Activated CD8-positive, alpha-beta memory T cell treated with anti-CD3 and anti-CD28 coated beads for 36 hours (primary cell): ENCODE results near the gene PKIG. TPM values are rescaled to one million over a fixed set of nuclear protein-coding genes. Genes with fewer than 3 reads are reported as not detected.

Experiments
- CTCF ChIA-PET: fragments of 350-600 bp; sonication (Branson Sonifier 250); formaldehyde crosslinking; loops from one replicate; lab custom pipeline; 2021; ENCODE audit warnings: antibody characterized with exemption; lab: Charles Lee
- POLR2A ChIA-PET: fragments of 350-600 bp; sonication (Branson Sonifier 250); formaldehyde crosslinking; loops from one replicate; lab custom pipeline; 2021; ENCODE audit warnings: antibody characterized with exemption; lab: Charles Lee
- total RNA-seq, 2 experiments: library from RNA; stranded (reverse); gene quantifications; one replicate each; pipeline ENCODE4 v1.2.3, GENCODE V29; 2021

The PKIG gene
- total RNA-seq, 2 experiments from 2014 or later = 4.4 to 4.7 TPM

- POLR2A ChIA-PET = interaction anchor here (0.7 kb wide), 1 partner anchor 282 kb away, joined by 4 read pairs; no protein-coding TSS in a partner anchor
- CTCF ChIA-PET = interaction anchor here (0.6 to 2.4 kb wide), 21 partner anchors 9 to 463 kb away, joined by 3 to 17 read pairs (median 4); partner anchors contain the start of gene FITM2
These were observed 28.1 kb downstream of the PKIG start for GRCh38 chr20:44610313-44610962.

DNA sequence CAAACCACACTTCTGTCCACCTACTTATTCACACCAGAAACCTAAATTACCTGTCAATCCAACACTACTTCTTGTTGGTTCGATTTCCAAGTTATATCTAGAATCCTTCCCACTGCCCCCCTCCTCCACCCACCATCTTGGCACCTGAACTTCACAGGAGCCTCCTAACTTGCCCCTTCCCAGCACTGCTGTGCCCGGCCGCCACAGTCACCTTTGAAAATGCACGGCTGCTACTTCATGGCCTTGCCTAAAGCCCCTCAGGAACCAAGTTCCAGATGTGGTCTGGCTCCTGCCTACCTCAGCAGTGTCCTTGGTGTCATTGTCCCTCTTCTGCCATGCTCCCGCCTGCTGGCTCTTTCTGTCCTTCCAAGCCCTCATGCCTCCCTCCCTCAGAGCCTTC lies 31.2 kb downstream of the PKIG start:
- POLR2A ChIA-PET = no interaction called here

DNA sequence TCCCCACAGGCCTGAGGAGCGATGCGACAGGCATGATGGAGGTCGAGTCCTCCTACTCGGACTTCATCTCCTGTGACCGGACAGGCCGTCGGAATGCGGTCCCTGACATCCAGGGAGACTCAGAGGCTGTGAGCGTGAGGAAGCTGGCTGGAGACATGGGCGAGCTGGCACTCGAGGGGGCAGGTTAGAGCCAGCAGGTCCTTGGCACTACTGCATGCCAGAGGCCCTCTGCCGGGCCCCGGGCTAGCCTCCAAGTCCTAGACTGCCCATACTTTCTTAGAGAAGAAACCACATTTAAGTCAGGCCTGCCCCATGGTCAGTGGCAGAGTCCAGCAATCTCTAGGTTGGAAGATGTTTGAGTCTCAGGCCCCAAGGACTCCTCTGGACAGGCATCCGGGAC lies 32.1 kb downstream of the PKIG start:
- ChIA-PET CTCF (interaction anchor here (0.6 kb wide), 1 partner anchor 108 kb away, joined by 3 read pairs; no protein-coding TSS in a partner anchor), POLR2A (no interaction called here)

More for the DNA sequence above, 31.2 kb downstream of the PKIG start:
- CTCF ChIA-PET = no interaction called here

DNA sequence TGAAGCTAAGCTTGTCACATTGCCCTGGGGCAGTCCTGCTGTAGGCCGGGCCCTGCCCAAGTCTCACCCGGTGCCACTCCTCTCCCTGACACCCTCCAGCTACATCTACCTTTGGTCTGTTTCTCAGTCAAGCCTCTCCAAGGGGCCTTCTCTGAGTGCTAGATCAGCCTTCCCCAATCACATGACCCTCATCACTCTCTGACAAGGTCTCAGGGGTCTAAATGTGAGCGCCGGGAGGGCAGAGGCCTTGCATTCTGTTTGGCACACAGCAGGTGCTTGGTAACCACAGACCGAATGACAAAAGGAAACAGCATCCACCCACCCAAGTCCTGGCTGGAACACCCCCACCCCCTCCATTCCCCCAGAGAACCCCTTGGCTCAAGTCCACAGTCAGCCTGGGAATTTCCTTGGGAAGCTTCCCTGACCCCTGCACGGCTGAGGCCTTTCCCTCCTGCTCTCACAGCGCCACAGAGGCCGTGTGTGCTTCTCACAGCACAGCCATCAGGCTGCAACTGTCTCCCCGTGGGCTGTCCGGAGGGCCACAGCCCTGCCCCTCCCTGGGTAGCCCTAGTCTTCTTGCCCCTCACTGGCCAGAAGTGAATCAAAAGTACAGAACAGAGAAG lies 32.9 kb downstream of the PKIG start:
- CTCF ChIA-PET = no interaction called here
- POLR2A ChIA-PET = no interaction called here

GRCh38 chr20:44615876-44616603 lies 33.7 kb downstream of the PKIG start:
- CTCF ChIA-PET = no interaction called here
- POLR2A ChIA-PET = no interaction called here

DNA sequence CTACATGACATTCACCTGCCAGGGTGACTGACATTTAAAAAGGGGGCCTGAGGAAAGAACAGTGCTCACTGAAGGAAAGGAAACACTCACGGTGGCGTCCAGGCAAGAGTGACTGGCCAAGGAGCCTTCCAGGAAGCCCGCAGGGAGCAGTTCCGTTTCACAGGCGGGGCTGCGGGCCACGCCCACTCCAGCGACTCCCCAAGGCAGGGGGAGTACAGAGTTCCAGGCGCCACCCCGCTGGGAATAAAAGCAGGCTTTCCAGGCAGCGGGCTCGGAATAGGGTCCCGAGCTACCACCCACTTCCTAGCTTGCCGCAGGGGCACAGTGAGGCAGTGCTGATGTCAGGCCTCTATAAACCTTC lies 34.2 kb downstream of the PKIG start:
- CTCF ChIA-PET = interaction anchor here (0.7 kb wide), 1 partner anchor 233 kb away, joined by 3 read pairs; no protein-coding TSS in a partner anchor
- POLR2A ChIA-PET = no interaction called here

- POLR2A ChIA-PET = interaction anchor here (0.8 kb wide), 1 partner anchor 15 kb away, joined by 3 read pairs; no protein-coding TSS in a partner anchor
- CTCF ChIA-PET = interaction anchor here (0.7 to 3.1 kb wide), 5 partner anchors 13 to 401 kb away, joined by 3 to 8 read pairs (median 4); no protein-coding TSS in a partner anchor
These were observed 35.9 kb downstream of the PKIG start for GRCh38 chr20:44618318-44618731.

DNA sequence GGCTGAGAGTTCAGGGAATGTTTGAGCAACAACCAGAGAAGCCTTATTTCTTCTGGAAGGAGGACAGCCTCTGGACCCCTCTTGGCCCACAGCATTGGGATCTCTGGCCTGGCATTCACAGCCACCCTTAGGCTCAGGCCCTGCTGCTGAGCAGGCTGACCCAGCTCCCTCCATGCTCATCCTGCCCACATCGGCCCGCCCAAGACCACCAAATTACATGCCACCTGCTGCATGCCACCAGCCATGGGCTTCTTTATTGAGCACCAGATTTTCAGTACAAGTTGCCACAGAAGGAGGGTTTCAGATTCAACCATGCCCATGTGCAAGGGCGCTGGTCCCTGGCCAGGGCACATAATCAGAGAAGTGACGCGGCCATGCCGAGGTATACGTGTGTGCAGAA lies 36.9 kb downstream of the PKIG start:
- CTCF ChIA-PET = interaction anchor here (0.9 to 3.1 kb wide), 4 partner anchors 9 to 64 kb away, joined by 3 to 8 read pairs (median 4); no protein-coding TSS in a partner anchor
- POLR2A ChIA-PET = no interaction called here

- ChIA-PET CTCF (interaction anchor here (1.4 to 3.1 kb wide), 2 partner anchors 10 to 63 kb away, joined by 5 to 8 read pairs; no protein-coding TSS in a partner anchor), POLR2A (no interaction called here)
These were observed 37.7 kb downstream of the PKIG start for GRCh38 chr20:44620030-44620429.

GRCh38 chr20:44621325-44621724 lies 38.9 kb downstream of the PKIG start:
- CTCF ChIA-PET = no interaction called here
- POLR2A ChIA-PET = no interaction called here

- CTCF ChIA-PET = no interaction called here
- POLR2A ChIA-PET = no interaction called here
These were observed 39.6 kb downstream of the PKIG start for GRCh38 chr20:44621939-44622338.

GRCh38 chr20:44622501-44623270 lies 40.3 kb downstream of the PKIG start:
- ChIA-PET POLR2A (no interaction called here), CTCF (interaction anchor here (0.8 kb wide), 1 partner anchor 12 kb away, joined by 3 read pairs; no protein-coding TSS in a partner anchor)

GRCh38 chr20:44624152-44624551 lies 41.8 kb downstream of the PKIG start:
- ChIA-PET CTCF (no interaction called here), POLR2A (no interaction called here)

- ChIA-PET CTCF (no interaction called here), POLR2A (no interaction called here)
These were observed 42.4 kb downstream of the PKIG start for GRCh38 chr20:44624743-44625271.

- POLR2A ChIA-PET = interaction anchor here (0.5 kb wide), 1 partner anchor 652 kb away, joined by 7 read pairs; no protein-coding TSS in a partner anchor
- CTCF ChIA-PET = no interaction called here
These were observed 43.0 kb downstream of the PKIG start for GRCh38 chr20:44625361-44625760.

DNA sequence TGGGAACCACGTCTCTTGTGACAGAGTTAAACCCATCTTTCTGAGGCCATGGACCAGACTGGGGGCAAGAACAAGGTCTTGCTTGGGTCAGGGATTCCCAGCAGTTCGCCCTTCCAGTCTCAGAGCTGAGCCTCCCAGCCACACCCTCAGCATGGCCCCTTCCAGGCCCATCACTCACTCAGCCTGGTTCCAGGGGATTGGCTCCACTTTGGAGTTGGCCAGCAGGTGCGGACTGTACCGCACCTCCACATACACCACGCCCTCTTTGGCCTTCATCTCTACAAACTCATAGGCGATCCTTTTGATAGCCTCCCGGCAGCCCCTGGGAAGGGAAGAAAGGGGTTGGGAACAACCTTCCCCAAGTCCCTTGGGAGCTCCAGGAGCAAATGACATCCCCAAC lies 43.9 kb downstream of the PKIG start:
- CTCF ChIA-PET = no interaction called here
- POLR2A ChIA-PET = no interaction called here

DNA sequence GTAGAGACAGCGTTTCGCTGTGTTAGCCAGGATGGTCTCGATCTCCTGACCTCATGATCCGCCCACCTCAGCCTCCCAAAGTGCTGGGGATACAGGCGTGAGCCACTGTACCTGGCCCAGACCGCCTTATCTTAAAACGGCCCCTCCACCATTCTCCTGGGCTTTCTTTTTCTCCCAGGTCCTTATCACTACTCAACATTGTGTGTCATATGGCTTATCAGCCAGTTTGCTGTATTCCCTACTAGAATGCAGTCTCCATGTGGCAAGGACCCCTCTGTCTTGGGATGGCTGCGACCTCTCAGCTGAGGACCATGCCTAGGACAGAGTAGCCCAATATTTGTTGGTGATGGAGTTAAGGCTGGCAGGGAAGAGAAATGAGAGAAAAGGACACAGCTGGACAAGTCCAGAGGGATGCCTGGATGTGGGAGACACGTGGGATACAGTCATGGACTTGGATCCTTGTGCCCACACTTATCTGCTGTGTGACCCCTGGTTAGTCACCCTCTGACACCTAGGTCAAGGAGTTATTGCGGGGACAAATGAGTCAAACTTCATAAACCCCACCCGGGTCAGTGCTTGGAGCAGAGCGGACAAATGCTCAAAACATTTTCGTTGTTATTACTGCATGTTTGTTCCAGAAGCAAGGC lies 45.1 kb downstream of the PKIG start:
- ChIA-PET CTCF (no interaction called here), POLR2A (no interaction called here)

DNA sequence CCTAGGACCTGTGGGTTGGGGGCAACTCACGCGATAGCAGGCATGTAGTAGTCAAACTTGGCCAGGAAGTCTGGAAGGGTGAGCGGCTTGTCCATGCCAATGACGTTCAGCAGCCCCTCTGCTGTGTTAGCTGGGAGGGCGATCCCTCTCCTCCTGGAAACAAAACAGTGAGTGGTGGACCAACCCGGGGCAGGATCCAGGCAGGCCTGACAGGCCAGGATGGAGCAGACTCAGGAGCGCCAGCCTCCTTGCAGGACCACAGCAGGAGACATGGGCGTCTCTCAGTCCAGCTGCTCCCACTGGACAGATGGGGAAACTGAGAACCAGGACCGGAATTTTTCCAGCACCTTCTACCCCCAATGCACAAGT lies 46.6 kb downstream of the PKIG start:
- POLR2A ChIA-PET = no interaction called here
- CTCF ChIA-PET = interaction anchor here (1.0 kb wide), 1 partner anchor 10 kb away, joined by 3 read pairs; no protein-coding TSS in a partner anchor
